HepG2 (cell line): ENCODE data around the gene AADACL4. TPM values are rescaled to one million over a fixed set of nuclear protein-coding genes. Genes with fewer than 3 reads are reported as not detected.
A peak's percentile ranks its signal among the peaks of the same experiment; 100 is the strongest.

Experiments used
- polyA plus RNA-seq, 8 experiments: library from polyadenylated mRNA; depleted of rRNA in 3 of 8; stranded (reverse) in 7 of 8; unstranded in 1 of 8; fragments of >200 nt; fragmentation: Illumina TruSeq in 4 of 8; extraction: Trizol in 4 of 8; gene quantifications; 2 replicates each; pipeline versions ENCODE4 v1.2.1 to v1.2.3, GENCODE V29; 2011 to 2016; ENCODE audit warnings: low read depth in 4 of 8, missing spikeins in 1 of 8, mixed read lengths in 1 of 8; ENCODE audit not compliant: insufficient read depth in 1 of 8
- total RNA-seq, 5 experiments: library from RNA; depleted of rRNA; stranded (reverse); fragments of >200 nt; fragmentation: Illumina TruSeq; extraction: Trizol; gene quantifications; 2 replicates each; pipeline ENCODE4 v1.2.3, GENCODE V29; 2016; ENCODE audit warnings: low read depth in 1 of 5
- TF ChIP-seq, protein P1 (sequence below): sonication (generic); formaldehyde crosslinking; IDR thresholded peaks from 2 replicates; pipeline ENCODE4 v1.5.0; 2020; ENCODE audit warnings: mild to moderate bottlenecking, missing genetic modification reagents, borderline replicate concordance
- TF ChIP-seq, protein P2 (sequence below): sonication (generic); formaldehyde crosslinking; IDR thresholded peaks from 2 replicates; pipeline ENCODE4 v1.4.0; 2020; ENCODE audit warnings: mild to moderate bottlenecking, missing genetic modification reagents
- TF ChIP-seq, protein P3 (sequence below): IDR thresholded peaks from 2 replicates; pipeline ENCODE4 v1.6.1; 2016; ENCODE audit warnings: low read depth

AADACL4 gene
- total and polyA plus RNA-seq, 2 of the 13 experiments (the other 11 are each of a cell fraction or from before 2014, with no cell fraction given): not detected

DNA sequence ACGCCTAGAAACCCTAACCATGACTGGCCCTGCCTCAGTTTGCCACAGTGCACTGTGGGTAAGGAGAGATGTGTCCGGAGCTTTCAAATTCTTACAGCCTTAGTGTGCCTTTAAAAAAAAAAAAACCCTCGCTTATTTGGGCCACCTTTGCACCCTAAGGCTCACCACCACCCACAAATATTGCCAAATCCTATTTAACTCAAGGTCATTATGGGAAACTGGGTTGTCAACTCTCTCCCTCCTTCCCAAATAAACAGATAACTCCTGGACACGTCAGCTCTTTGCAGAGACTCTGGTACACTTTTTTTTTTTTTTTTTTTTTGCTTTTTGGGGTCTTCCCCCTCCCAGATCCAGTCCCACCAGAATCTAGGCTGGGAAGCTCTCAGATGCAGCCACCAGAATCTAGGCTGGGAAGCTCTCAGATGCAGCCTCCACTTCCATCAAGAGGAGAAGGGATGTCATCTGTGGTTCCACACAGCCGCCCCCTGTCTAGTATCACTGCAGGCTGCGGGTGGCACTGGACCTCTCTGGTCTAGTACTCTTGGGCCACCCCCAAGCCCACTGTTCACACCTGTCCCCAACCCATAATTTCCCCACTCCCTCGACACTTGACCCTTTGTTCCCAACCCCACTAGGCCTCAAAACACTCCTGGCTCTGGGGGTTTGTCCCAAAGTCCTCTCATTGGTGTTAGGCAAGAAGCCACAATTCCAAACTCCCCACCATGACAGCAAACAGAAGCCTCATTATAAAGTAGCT, 29.3 kb upstream of the AADACL4 start (continued):
- TF ChIP-seq, protein P1, sequence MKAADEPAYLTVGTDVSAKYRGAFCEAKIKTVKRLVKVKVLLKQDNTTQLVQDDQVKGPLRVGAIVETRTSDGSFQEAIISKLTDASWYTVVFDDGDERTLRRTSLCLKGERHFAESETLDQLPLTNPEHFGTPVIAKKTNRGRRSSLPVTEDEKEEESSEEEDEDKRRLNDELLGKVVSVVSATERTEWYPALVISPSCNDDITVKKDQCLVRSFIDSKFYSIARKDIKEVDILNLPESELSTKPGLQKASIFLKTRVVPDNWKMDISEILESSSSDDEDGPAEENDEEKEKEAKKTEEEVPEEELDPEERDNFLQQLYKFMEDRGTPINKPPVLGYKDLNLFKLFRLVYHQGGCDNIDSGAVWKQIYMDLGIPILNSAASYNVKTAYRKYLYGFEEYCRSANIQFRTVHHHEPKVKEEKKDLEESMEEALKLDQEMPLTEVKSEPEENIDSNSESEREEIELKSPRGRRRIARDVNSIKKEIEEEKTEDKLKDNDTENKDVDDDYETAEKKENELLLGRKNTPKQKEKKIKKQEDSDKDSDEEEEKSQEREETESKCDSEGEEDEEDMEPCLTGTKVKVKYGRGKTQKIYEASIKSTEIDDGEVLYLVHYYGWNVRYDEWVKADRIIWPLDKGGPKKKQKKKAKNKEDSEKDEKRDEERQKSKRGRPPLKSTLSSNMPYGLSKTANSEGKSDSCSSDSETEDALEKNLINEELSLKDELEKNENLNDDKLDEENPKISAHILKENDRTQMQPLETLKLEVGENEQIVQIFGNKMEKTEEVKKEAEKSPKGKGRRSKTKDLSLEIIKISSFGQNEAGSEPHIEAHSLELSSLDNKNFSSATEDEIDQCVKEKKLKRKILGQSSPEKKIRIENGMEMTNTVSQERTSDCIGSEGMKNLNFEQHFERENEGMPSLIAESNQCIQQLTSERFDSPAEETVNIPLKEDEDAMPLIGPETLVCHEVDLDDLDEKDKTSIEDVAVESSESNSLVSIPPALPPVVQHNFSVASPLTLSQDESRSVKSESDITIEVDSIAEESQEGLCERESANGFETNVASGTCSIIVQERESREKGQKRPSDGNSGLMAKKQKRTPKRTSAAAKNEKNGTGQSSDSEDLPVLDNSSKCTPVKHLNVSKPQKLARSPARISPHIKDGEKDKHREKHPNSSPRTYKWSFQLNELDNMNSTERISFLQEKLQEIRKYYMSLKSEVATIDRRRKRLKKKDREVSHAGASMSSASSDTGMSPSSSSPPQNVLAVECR (CRISPR knock-in tag): peak; percentile 59; the same call in 1 of the 2 replicates
- TF ChIP-seq, protein P2, sequence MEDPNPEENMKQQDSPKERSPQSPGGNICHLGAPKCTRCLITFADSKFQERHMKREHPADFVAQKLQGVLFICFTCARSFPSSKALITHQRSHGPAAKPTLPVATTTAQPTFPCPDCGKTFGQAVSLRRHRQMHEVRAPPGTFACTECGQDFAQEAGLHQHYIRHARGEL (CRISPR knock-in tag): no peak
- TF ChIP-seq, protein P3, sequence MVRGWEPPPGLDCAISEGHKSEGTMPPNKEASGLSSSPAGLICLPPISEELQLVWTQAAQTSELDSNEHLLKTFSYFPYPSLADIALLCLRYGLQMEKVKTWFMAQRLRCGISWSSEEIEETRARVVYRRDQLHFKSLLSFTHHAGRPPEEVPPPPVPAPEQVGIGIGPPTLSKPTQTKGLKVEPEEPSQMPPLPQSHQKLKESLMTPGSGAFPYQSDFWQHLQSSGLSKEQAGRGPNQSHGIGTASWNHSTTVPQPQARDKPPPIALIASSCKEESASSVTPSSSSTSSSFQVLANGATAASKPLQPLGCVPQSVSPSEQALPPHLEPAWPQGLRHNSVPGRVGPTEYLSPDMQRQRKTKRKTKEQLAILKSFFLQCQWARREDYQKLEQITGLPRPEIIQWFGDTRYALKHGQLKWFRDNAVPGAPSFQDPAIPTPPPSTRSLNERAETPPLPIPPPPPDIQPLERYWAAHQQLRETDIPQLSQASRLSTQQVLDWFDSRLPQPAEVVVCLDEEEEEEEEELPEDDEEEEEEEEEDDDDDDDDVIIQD (CRISPR knock-in tag): no peak
